ENCODE results near the gene PLCXD3. TPM values are rescaled to one million over a fixed set of nuclear protein-coding genes. Genes with fewer than 3 reads are reported as not detected.

Gene PLCXD3
- total and polyA plus RNA-seq, 10 donors: 0.07 to 0.61 (median 0.20) TPM

- H3K27ac ChIP-seq: no peak overlapping the region
- H3K27me3 ChIP-seq (replicated peaks in 1 of 7): no peaks in the 10 kb centered on the region
- no peak overlapping the region for H3K4me3 ChIP-seq
- H3K4me1 ChIP-seq: no peaks in the 10 kb centered on the region
- 60 to 95% (median 88%) methylated on average over 2 of the region's 2 CpGs for WGBS, 5 donors
- H3K36me3 ChIP-seq: no peaks in the 10 kb centered on the region
- H3K9me3 ChIP-seq: peaks cover 0 to 7% (median 0%) of the 10 kb centered on the region in 8 donors
- TF ChIP-seq POLR2AphosphoS5 (IDR thresholded peaks at IDR 0.05): no peak
- intact Hi-C loops (cut with DNase I; ENCODE audit: low total_unique reads): no loop called here
- peak; percentile 68 for DNase-seq
Measured at GRCh38 chr5:41290810-41291209, 219.6 kb downstream of the PLCXD3 start.

GRCh38 chr5:41289970-41290464, 220.4 kb downstream of the PLCXD3 start:
- H3K4me1 ChIP-seq: no peaks in the 10 kb centered on the region
- no peaks in the 10 kb centered on the region for H3K27me3 ChIP-seq (replicated peaks in 1 of 7)
- TF ChIP-seq POLR2A (IDR thresholded peaks at IDR 0.05) (no peak), POLR2AphosphoS5 (IDR thresholded peaks at IDR 0.05) (no peak), CTCF (IDR thresholded peaks at IDR 0.05 in 8 of 11, conservative IDR thresholded peaks at IDR 0.05 in 3 of 11) (no peak)
- DNase-seq: no peak
- H3K4me3 ChIP-seq: no peak overlapping the region
- intact Hi-C loops (cut with DNase I; ENCODE audit: low total_unique reads): no loop called here
- 79 to 90% (median 86%) methylated on average over 2 to 4 of the region's 4 CpGs for WGBS, 5 donors
- H3K9me3 ChIP-seq: peaks cover 0 to 7% (median 0%) of the 10 kb centered on the region in 8 donors
- no peak overlapping the region for H3K27ac ChIP-seq
- H3K36me3 ChIP-seq: no peaks in the 10 kb centered on the region

- Histone ChIP-seq H3K4me3 (no peak overlapping the region), H3K9me3 (peaks cover 0 to 7% (median 0%) of the 10 kb centered on the region in 8 donors), H3K27me3 (replicated peaks in 1 of 7) (no peaks in the 10 kb centered on the region), H3K4me1 (no peaks in the 10 kb centered on the region), H3K27ac (no peak overlapping the region), H3K36me3 (no peaks in the 10 kb centered on the region)
- TF ChIP-seq POLR2AphosphoS5 (IDR thresholded peaks at IDR 0.05) (no peak), POLR2A (IDR thresholded peaks at IDR 0.05) (no peak), CTCF (IDR thresholded peaks at IDR 0.05 in 8 of 11, conservative IDR thresholded peaks at IDR 0.05 in 3 of 11) (no peak)
- intact Hi-C loops (cut with DNase I; ENCODE audit: low total_unique reads): no loop called here
- WGBS, 5 donors: 48 to 73% (median 64%) methylated on average over 2 of the region's 2 CpGs
- DNase-seq: no peak
Measured at GRCh38 chr5:41286696-41287095, 223.7 kb downstream of the PLCXD3 start.

GRCh38 chr5:41286165-41286564, 224.2 kb downstream of the PLCXD3 start:
- no peak for DNase-seq
- Histone ChIP-seq H3K27ac (no peak overlapping the region), H3K36me3 (no peaks in the 10 kb centered on the region), H3K27me3 (replicated peaks in 1 of 7) (no peaks in the 10 kb centered on the region), H3K4me1 (no peaks in the 10 kb centered on the region), H3K9me3 (peaks cover 0 to 6% (median 0%) of the 10 kb centered on the region in 8 donors), H3K4me3 (no peak overlapping the region)
- WGBS, 5 donors: 88 to 97% (median 91%) methylated on average over 2 of the region's 2 CpGs
- TF ChIP-seq POLR2AphosphoS5 (IDR thresholded peaks at IDR 0.05): no peak
- intact Hi-C loops (cut with DNase I; ENCODE audit: low total_unique reads): no loop called here

GRCh38 chr5:41284938-41285337, 225.5 kb downstream of the PLCXD3 start:
- Histone ChIP-seq H3K36me3 (no peaks in the 10 kb centered on the region), H3K27me3 (replicated peaks in 1 of 7) (no peaks in the 10 kb centered on the region), H3K4me3 (no peak overlapping the region), H3K9me3 (no peaks in the 10 kb centered on the region), H3K27ac (no peak overlapping the region), H3K4me1 (no peaks in the 10 kb centered on the region)
- intact Hi-C loops (cut with DNase I; ENCODE audit: low total_unique reads): no loop called here
- TF ChIP-seq CTCF (IDR thresholded peaks at IDR 0.05 in 8 of 11, conservative IDR thresholded peaks at IDR 0.05 in 3 of 11): no peak
- TF ChIP-seq POLR2A (IDR thresholded peaks at IDR 0.05): no peak
- no peak for TF ChIP-seq POLR2AphosphoS5 (IDR thresholded peaks at IDR 0.05)
- WGBS, 5 donors: 61 to 84% (median 78%) methylated on average over 2 of the region's 2 CpGs
- no peak for DNase-seq

Measured in spleen (tissue), 11 donors.